ENCODE measurements around the gene ABCC8.

ABCC8 gene

GRCh38 chr11:17476317-17477083, at the start of gene ABCC8:
ABCC8 (minus strand) TSS chr11:17476845; CDS start chr11:17476776, 69 bp downstream.
- DNase-seq (ENCODE audit: low read depth in 3 of 3, low spot score in 1 of 3), result no peak

GRCh38 chr11:17526326-17526725, 49.7 kb upstream of the ABCC8 start:
- no peak for DNase-seq (ENCODE audit: low read depth in 3 of 3, low spot score in 1 of 3)

GRCh38 chr11:17525570-17525969, 48.9 kb upstream of the ABCC8 start:
- no peak for DNase-seq (ENCODE audit: low read depth in 3 of 3, low spot score in 1 of 3)

GRCh38 chr11:17524221-17524620, 47.6 kb upstream of the ABCC8 start:
- DNase-seq (ENCODE audit: low read depth in 3 of 3, low spot score in 1 of 3), result no peak

GRCh38 chr11:17522655-17523054, 46.0 kb upstream of the ABCC8 start:
- DNase-seq (ENCODE audit: low read depth in 3 of 3, low spot score in 1 of 3), result no peak

- no peak for DNase-seq (ENCODE audit: low read depth in 3 of 3, low spot score in 1 of 3)
Measured at GRCh38 chr11:17521106-17521900, 44.7 kb upstream of the ABCC8 start.

GRCh38 chr11:17519061-17519885, 42.6 kb upstream of the ABCC8 start:
- no peak for DNase-seq (ENCODE audit: low read depth in 3 of 3, low spot score in 1 of 3)

- no peak for DNase-seq (ENCODE audit: low read depth in 3 of 3, low spot score in 1 of 3)
Measured at GRCh38 chr11:17518366-17518765, 41.7 kb upstream of the ABCC8 start.

GRCh38 chr11:17517186-17517585, 40.5 kb upstream of the ABCC8 start:
- DNase-seq (ENCODE audit: low read depth in 3 of 3, low spot score in 1 of 3), result no peak

GRCh38 chr11:17516551-17517150, 40.0 kb upstream of the ABCC8 start:
- no peak for DNase-seq (ENCODE audit: low read depth in 3 of 3, low spot score in 1 of 3)

- DNase-seq (ENCODE audit: low read depth in 3 of 3, low spot score in 1 of 3), result no peak
Measured at GRCh38 chr11:17515443-17516176, 39.0 kb upstream of the ABCC8 start.

GRCh38 chr11:17514476-17514875, 37.8 kb upstream of the ABCC8 start:
- no peak for DNase-seq (ENCODE audit: low read depth in 3 of 3, low spot score in 1 of 3)

- no peak for DNase-seq (ENCODE audit: low read depth in 3 of 3, low spot score in 1 of 3)
Measured at GRCh38 chr11:17513853-17514252, 37.2 kb upstream of the ABCC8 start.

GRCh38 chr11:17512101-17512500, 35.5 kb upstream of the ABCC8 start:
- DNase-seq (ENCODE audit: low read depth in 3 of 3, low spot score in 1 of 3), result no peak

GRCh38 chr11:17511571-17511970, 34.9 kb upstream of the ABCC8 start:
- no peak for DNase-seq (ENCODE audit: low read depth in 3 of 3, low spot score in 1 of 3)

GRCh38 chr11:17510507-17511206, 34.0 kb upstream of the ABCC8 start:
- DNase-seq (ENCODE audit: low read depth in 3 of 3, low spot score in 1 of 3), result no peak

GRCh38 chr11:17508791-17509190, 32.1 kb upstream of the ABCC8 start:
- no peak for DNase-seq (ENCODE audit: low read depth in 3 of 3, low spot score in 1 of 3)

GRCh38 chr11:17508306-17508705, 31.7 kb upstream of the ABCC8 start:
- no peak for DNase-seq (ENCODE audit: low read depth in 3 of 3, low spot score in 1 of 3)

- no peak for DNase-seq (ENCODE audit: low read depth in 3 of 3, low spot score in 1 of 3)
Measured at GRCh38 chr11:17507773-17508172, 31.1 kb upstream of the ABCC8 start.

- DNase-seq (ENCODE audit: low read depth in 3 of 3, low spot score in 1 of 3), result no peak
Measured at GRCh38 chr11:17506942-17507341, 30.3 kb upstream of the ABCC8 start.

Data from stimulated activated CD4-positive, alpha-beta T cell treated with anti-CD3 and anti-CD28 coated beads, TNF-alpha, amount 100 ng/mL, for 1 hour (primary cell).